Ishikawa (cell line): ENCODE results near the gene ERF.

Experiments
- CEBPB ChIP-seq: IDR thresholded peaks from 2 replicates; pipeline ENCODE4 v1.6.1; 2012
- CREB1 ChIP-seq: IDR thresholded peaks from 2 replicates; pipeline ENCODE4 v1.6.1; 2012; ENCODE audit warnings: low read depth
- EGR1 ChIP-seq: IDR thresholded peaks from 2 replicates; pipeline ENCODE4 v1.6.1; 2012
- EP300 ChIP-seq: IDR thresholded peaks from 2 replicates; pipeline ENCODE4 v1.6.1; 2012; ENCODE audit warnings: borderline replicate concordance
- FOXM1 ChIP-seq: IDR thresholded peaks from 2 replicates; pipeline ENCODE4 v1.6.1; 2012; ENCODE audit warnings: low read depth, borderline replicate concordance
- NFIC ChIP-seq: IDR thresholded peaks from 2 replicates; pipeline ENCODE4 v1.6.1; 2012
- RAD21 ChIP-seq: IDR thresholded peaks from 2 replicates; pipeline ENCODE4 v1.6.1; 2012; ENCODE audit warnings: low read depth
- REST ChIP-seq: IDR thresholded peaks from 2 replicates; pipeline ENCODE4 v1.6.1; 2012; ENCODE audit warnings: low read depth, mild to moderate bottlenecking
- TAF1 ChIP-seq: IDR thresholded peaks from 2 replicates; pipeline ENCODE4 v1.6.1; 2012; ENCODE audit warnings: low read depth, mild to moderate bottlenecking
- TCF12 ChIP-seq: IDR thresholded peaks from 2 replicates; pipeline ENCODE4 v1.6.1; 2012; ENCODE audit warnings: low read depth
- TEAD4 ChIP-seq: IDR thresholded peaks from 2 replicates; pipeline ENCODE4 v1.6.1; 2012
- USF1 ChIP-seq: IDR thresholded peaks from 2 replicates; pipeline ENCODE4 v1.6.1; 2012
- YY1 ChIP-seq: IDR thresholded peaks from 2 replicates; pipeline ENCODE4 v1.6.1; 2012; ENCODE audit warnings: low read depth
- ZBTB7A ChIP-seq: IDR thresholded peaks from 2 replicates; pipeline ENCODE4 v1.6.1; 2012; ENCODE audit warnings: low read depth
- TF ChIP-seq, protein P1 (sequence below): IDR thresholded peaks from 2 replicates; pipeline ENCODE4 v1.6.1; 2012

ERF gene

GRCh38 chr19:42217520-42218437 lies 37.1 kb downstream of the ERF start, which contains the start of gene DEDD2:
Gene DEDD2 (minus strand): TSS chr19:42217677. CDS start chr19:42217007, 670 bp downstream.
- TF ChIP-seq EGR1 (no peak), RAD21 (no peak), YY1 (0 out of 2 replicates have a peak, but pooled peaks have one; percentile 10), TEAD4 (no peak), TAF1 (0 out of 2 replicates have a peak, but pooled peaks have one; percentile 46), CEBPB (no peak), EP300 (no peak), FOXM1 (no peak), CREB1 (no peak), NFIC (peak; percentile 36; the same call in 1 of the 2 replicates), REST (no peak)
- TF ChIP-seq, protein P1, sequence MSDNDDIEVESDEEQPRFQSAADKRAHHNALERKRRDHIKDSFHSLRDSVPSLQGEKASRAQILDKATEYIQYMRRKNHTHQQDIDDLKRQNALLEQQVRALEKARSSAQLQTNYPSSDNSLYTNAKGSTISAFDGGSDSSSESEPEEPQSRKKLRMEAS: peak; percentile 57; the same call in 1 of the 2 replicates

DNA sequence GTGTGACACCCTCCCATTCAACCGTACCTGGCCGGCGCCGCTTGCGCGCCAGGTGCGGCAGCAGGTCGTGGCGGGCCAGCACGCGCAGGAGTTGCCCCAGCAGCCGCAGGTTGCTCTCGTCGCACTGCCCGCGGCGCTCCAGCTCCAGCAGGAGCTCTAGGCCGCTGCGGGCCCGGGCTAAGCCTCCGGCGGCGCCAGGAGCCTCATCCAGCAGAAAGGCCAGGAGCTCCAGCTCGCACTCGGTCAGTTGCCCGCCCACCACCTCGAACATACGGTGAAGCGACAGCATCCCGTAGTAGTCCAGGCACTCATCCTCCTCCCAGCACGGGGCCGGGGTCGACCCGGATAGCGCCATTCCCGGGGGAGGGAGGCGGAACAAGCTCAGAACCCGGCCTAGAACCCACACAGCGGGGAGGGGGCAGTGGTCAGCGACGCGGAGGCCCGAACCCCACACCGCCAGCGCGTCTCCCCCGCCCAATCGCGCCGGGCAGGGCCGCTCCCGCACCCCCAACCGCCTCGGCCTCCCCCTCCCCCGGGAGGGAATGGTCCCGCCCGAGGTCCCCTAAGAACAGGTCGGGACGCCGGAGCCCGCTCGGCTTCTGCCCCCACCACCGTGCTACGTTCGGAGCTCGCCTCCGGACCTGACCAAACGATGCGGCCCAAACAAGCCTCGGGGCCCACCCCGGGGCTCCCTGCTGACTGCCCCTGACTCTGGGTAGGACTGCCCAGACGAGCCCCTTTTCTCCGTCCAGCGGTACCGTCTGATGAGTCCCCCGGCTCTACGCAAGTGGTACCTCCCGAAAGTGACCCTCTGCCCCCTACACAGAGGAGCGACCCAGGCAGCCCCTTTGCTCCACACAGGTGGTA lies 38.0 kb downstream of the ERF start:
- TF ChIP-seq USF1 (no peak), REST (no peak), YY1 (no peak), ZBTB7A (peak; percentile 55), NFIC (no peak)
- TF ChIP-seq, protein P1: peak; percentile 55

DNA sequence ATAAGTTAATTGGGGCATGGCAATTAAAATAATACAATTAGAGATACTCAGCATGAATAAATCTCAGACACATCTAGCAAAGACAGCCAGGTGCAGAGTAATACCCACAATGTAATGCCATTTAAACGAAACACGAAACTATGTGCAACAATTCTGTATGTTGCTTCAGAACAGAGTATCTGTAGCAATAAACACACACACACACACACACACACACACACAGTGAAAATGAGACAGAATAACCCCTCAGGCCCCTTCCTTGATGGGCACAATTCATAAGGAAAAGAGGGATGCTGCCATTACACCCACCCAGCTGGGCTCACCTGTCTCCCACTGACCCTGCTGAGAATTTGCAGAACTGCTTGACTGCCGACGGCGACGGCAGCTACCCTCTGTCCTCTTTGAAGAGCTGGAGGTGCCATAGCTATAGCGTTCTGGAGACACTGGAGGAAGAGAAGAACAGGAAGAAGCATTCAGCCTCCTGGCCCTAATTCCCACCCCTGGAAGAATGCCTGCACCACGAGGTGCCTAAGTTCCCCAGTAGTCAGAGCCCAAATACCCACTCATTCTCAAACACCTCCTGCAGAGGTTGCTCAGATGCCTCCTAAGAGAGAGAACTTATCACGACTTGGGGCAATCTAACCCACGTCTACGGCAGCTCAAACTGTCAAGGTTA lies 40.0 kb downstream of the ERF start:
- TF ChIP-seq NFIC (no peak), EGR1 (no peak), CREB1 (no peak), USF1 (no peak)

- TF ChIP-seq TEAD4 (no peak), EGR1 (no peak), NFIC (no peak), USF1 (no peak), YY1 (no peak), TAF1 (no peak), CREB1 (no peak), EP300 (no peak), FOXM1 (no peak), TCF12 (no peak), ZBTB7A (no peak)
Measured at GRCh38 chr19:42212886-42213285, 42.0 kb downstream of the ERF start.
